SU-DHL-6 (cell line): Measurements from ENCODE around the gene SLC6A17.

Experiments used
- H2AFZ ChIP-seq: fragments of 200-600 bp; sonication (generic); 2 replicates; pipeline ENCODE4 v1.6.1; 2014; ENCODE audit warnings: low read depth, mild to moderate bottlenecking, moderate library complexity, mixed read lengths, antibody characterized with exemption, low read length; ENCODE audit not compliant: severe bottlenecking
- H3F3A ChIP-seq: fragments of 200-600 bp; shearing (Covaris generic); 2 replicates; pipeline ENCODE4 v1.6.0; 2016; ENCODE audit warnings: antibody characterized with exemption, mild to moderate bottlenecking; ENCODE audit not compliant: insufficient read depth
- H3K27ac ChIP-seq: fragments of 200-600 bp; sonication (generic); 2 replicates; pipeline ENCODE4 v1.5.1; 2016; ENCODE audit warnings: low read depth, mild to moderate bottlenecking, low read length, moderate library complexity, mixed read lengths
- H3K27me3 ChIP-seq: fragments of 200-600 bp; sonication (generic), shearing (Covaris generic); 2 replicates; pipeline ENCODE4 v1.6.0; 2014; ENCODE audit warnings: mild to moderate bottlenecking, low read length
- H3K36me3 ChIP-seq: fragments of 200-600 bp; sonication (generic); 2 replicates; pipeline ENCODE4 v1.6.1; 2014; ENCODE audit warnings: mild to moderate bottlenecking, low read length, mixed read lengths
- H3K4me2 ChIP-seq: fragments of 300-600, 200-600 bp; shearing (Covaris generic), sonication (generic); 2 replicates; pipeline ENCODE4 v1.6.0; 2014; ENCODE audit warnings: low read length, low read depth, mild to moderate bottlenecking; ENCODE audit not compliant: poor library complexity, severe bottlenecking
- H3K4me3 ChIP-seq: fragments of 200-600 bp; sonication (generic); 2 replicates; pipeline ENCODE4 v1.5.1; 2014; ENCODE audit warnings: antibody characterized with exemption, low read length, mild to moderate bottlenecking, mixed read lengths; ENCODE audit not compliant: insufficient read depth, poor library complexity, severe bottlenecking
- H3K79me2 ChIP-seq: fragments of 200-600 bp; sonication (generic); 2 replicates; pipeline ENCODE4 v1.6.1; 2014; ENCODE audit warnings: mild to moderate bottlenecking, low read length, moderate library complexity; ENCODE audit not compliant: insufficient read depth
- H3K9ac ChIP-seq: fragments of 200-600 bp; sonication (generic); 2 replicates; pipeline ENCODE4 v1.7.0; 2014; ENCODE audit warnings: mild to moderate bottlenecking, low read length
- H3K9me2 ChIP-seq: fragments of 200-600 bp; sonication (generic); replicated peaks from 2 replicates; pipeline ENCODE4 v1.6.1; 2014; ENCODE audit warnings: low read length; ENCODE audit not compliant: insufficient read depth
- H3K9me3 ChIP-seq: fragments of 200-600 bp; sonication (generic); 2 replicates; pipeline ENCODE4 v1.6.1; 2014; ENCODE audit warnings: low read length, mixed read lengths; ENCODE audit not compliant: insufficient read depth
- H4K20me1 ChIP-seq: fragments of 200-600 bp; sonication (generic); 2 replicates; pipeline ENCODE4 v1.6.1; 2014; ENCODE audit warnings: low read depth, mild to moderate bottlenecking, antibody characterized with exemption, low read length, moderate library complexity, mixed read lengths
- EZH2phosphoT487 ChIP-seq: fragments of 200-600 bp; sonication (generic), shearing (Covaris generic); conservative IDR thresholded peaks from 2 replicates; pipeline ENCODE4 v1.6.1; 2018; ENCODE audit warnings: mild to moderate bottlenecking, antibody characterized with exemption, low read length, moderate library complexity, mixed read lengths
- TF ChIP-seq, protein P1 (sequence below): fragments of 200-600 bp; sonication (generic); IDR thresholded peaks from one replicate; pipeline ENCODE4 v1.5.1; 2017; ENCODE audit warnings: antibody characterized with exemption, mild to moderate bottlenecking, low read length, moderate library complexity; ENCODE audit not compliant: insufficient read depth, poor library complexity, severe bottlenecking

The SLC6A17 gene

DNA sequence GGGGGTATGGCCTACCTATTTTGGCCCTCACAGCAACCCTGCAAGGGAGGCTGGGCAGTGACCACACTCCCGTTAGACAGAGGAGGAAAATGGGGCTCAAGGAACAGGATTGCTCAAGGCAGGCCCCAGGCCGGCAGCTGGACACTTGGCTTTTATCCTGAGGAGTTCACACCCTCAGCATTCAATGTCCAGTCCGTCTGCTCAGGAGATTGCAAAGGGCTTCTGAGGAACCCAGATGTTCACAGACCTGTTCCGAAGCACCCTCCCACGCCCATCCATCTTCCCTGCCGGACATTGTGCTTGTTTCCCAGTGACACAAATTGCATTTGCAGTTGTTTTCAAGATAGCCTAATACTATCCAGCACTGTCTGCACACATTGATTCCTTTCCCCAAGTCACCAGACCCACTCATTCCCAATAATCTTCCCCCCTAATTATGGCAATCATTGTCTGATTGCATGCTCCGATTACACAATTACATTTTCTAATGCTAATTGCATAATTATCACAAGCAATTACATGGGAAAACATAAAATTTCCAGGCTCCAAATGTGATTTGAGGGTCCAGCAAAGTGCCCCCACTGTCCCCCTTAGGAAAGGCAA, 42.3 kb upstream of the SLC6A17 start:
- TF ChIP-seq, protein P1, sequence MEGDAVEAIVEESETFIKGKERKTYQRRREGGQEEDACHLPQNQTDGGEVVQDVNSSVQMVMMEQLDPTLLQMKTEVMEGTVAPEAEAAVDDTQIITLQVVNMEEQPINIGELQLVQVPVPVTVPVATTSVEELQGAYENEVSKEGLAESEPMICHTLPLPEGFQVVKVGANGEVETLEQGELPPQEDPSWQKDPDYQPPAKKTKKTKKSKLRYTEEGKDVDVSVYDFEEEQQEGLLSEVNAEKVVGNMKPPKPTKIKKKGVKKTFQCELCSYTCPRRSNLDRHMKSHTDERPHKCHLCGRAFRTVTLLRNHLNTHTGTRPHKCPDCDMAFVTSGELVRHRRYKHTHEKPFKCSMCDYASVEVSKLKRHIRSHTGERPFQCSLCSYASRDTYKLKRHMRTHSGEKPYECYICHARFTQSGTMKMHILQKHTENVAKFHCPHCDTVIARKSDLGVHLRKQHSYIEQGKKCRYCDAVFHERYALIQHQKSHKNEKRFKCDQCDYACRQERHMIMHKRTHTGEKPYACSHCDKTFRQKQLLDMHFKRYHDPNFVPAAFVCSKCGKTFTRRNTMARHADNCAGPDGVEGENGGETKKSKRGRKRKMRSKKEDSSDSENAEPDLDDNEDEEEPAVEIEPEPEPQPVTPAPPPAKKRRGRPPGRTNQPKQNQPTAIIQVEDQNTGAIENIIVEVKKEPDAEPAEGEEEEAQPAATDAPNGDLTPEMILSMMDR: no peak
- Histone ChIP-seq H3K36me3 (no peaks in the 10 kb centered on the region), H3K27me3 (no peaks in the 10 kb centered on the region)

DNA sequence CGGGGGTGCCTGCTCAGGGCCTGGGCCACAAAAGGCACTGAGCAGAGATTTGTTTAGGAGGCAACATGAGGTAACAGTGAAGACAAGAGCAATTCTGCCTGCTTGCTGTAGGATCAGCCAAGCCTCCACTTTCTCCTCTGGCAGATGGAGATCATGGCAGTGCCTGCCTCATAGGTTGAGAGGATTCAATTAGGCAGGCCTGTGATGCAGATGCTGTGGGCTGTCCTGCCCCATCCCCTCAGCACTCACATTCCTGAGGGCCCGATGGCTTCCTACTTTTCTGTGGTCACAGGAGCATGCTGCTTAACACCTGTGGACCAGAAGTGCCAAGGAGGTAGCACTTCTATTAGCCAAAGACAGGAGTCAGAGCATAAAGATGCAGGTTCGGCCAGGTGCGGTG, 39.2 kb upstream of the SLC6A17 start:
- Histone ChIP-seq H3K27me3 (no peaks in the 10 kb centered on the region), H3K4me3 (no peak overlapping the region), H3K27ac (no peak overlapping the region), H3K79me2 (no peaks in the 10 kb centered on the region), H4K20me1 (no peaks in the 10 kb centered on the region), H3F3A (no peaks in the 10 kb centered on the region), H3K4me2 (no peak overlapping the region), H3K9me3 (no peaks in the 10 kb centered on the region), H3K9ac (no peak overlapping the region), H3K9me2 (no peaks in the 10 kb centered on the region), H3K36me3 (no peaks in the 10 kb centered on the region), H2AFZ (no peak overlapping the region)
- TF ChIP-seq, protein P1: no peak
- TF ChIP-seq EZH2phosphoT487: no peak

More for the DNA sequence above, 42.3 kb upstream of the SLC6A17 start:
- no peaks in the 10 kb centered on the region for H3F3A ChIP-seq
- no peak overlapping the region for H3K9ac ChIP-seq
- no peak overlapping the region for H3K27ac ChIP-seq
- no peaks in the 10 kb centered on the region for H4K20me1 ChIP-seq
- no peak overlapping the region for H3K4me3 ChIP-seq
- H3K79me2 ChIP-seq: no peaks in the 10 kb centered on the region
- no peak overlapping the region for H3K4me2 ChIP-seq
- no peak overlapping the region for H2AFZ ChIP-seq
- no peaks in the 10 kb centered on the region for H3K9me3 ChIP-seq
- no peaks in the 10 kb centered on the region for H3K9me2 ChIP-seq

DNA sequence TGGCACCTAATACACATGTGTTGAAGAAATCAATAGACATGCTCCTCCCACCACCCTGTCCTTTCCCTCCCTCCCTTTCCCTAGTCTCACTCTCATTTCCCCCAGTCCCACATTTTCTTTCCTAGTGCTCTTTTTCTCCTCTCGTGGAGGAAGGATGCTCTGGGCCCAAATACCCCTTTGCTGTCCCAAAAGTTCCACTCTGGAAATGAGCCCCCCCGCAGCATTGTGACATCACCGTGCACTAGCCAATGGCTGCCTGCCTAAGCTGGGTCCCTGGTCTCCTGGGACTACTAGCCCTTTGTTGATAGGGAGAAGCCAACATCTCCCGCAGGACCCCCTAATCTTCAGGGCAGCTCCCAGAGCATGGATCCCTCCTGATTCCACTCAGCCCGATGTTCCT, 38.2 kb upstream of the SLC6A17 start, which contains the start of gene UBL4B:
Gene UBL4B, plus strand, starts transcription at position 301 of the 400 bp plus-strand sequence. Its CDS starts 92 bp downstream, at position 393.
- no peak within 1 kb of the TSS for H3K9ac ChIP-seq
- no peak within 1 kb of the TSS for H3K4me3 ChIP-seq
- H3K9me3 ChIP-seq: no peaks in the 10 kb centered on the region
- no peak within 1 kb of the TSS for H2AFZ ChIP-seq
- H3K36me3 ChIP-seq: no peaks in the 10 kb centered on the region
- no peaks in the 10 kb centered on the region for H4K20me1 ChIP-seq
- no peaks in the 10 kb centered on the region for H3F3A ChIP-seq
- TF ChIP-seq EZH2phosphoT487: no peak
- TF ChIP-seq, protein P1: no peak
- H3K4me2 ChIP-seq: no peak within 1 kb of the TSS
- no peaks in the 10 kb centered on the region for H3K27me3 ChIP-seq
- no peaks in the 10 kb centered on the region for H3K9me2 ChIP-seq
- H3K27ac ChIP-seq: no peak within 1 kb of the TSS
- H3K79me2 ChIP-seq: no peaks in the 10 kb centered on the region
